SK-N-MC (cell line): ENCODE measurements around the gene GRK2.

Experiments
- EZH2 ChIP-seq: fragments of 200-600 bp; sonication (generic); IDR thresholded peaks from one replicate; pipeline ENCODE4 v1.6.1; 2017; ENCODE audit warnings: antibody characterized with exemption
- POLR2AphosphoS5 ChIP-seq: IDR thresholded peaks from 2 replicates; pipeline ENCODE4 v1.6.1; 2012; ENCODE audit warnings: mild to moderate bottlenecking, low read depth, low read length, borderline replicate concordance

DNA sequence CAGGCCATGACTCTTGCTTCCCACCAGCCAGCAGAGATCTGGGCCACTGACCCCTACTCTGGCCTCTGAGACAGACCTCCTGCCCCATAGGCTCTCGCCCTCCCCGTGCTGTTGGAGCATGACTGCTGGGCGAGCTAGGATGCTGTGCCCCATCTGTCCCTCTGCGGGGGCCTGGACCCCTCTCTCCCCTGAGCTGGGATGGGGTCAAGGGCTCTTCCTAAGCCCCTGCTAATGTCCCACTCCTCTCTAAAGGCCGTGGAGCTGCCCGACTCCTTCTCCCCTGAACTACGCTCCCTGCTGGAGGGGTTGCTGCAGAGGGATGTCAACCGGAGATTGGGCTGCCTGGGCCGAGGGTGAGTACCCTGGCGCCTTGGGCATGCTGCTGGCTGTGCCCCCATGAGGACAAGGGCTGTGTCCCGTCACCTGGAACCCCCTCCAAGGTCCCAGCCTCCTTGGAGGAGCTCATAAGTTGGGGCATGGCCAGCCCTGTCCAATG lies 16.7 kb downstream of the GRK2 start:
- TF ChIP-seq POLR2AphosphoS5 (no peak), EZH2 (no peak)
